Glutamatergic neuron (in vitro differentiated cells): ENCODE results near the gene LAMB4. TPM values are rescaled to one million over a fixed set of nuclear protein-coding genes. Genes with fewer than 3 reads are reported as not detected.

ENCODE experiments used
- DNase-seq: peaks from one replicate; pipeline ENCODE4 v3.0.0; 2022
- H3K27ac Mint-ChIP-seq: one replicate; pipeline ENCODE4 v1.8.0; 2020; ENCODE audit warnings: mild to moderate bottlenecking, mixed read lengths, inconsistent platforms; ENCODE audit not compliant: unreplicated experiment
- H3K27me3 Mint-ChIP-seq: one replicate; pipeline ENCODE4 v1.8.0; 2020; ENCODE audit warnings: mild to moderate bottlenecking, moderate library complexity, mixed read lengths, inconsistent platforms; ENCODE audit not compliant: unreplicated experiment
- H3K36me3 Mint-ChIP-seq: one replicate; pipeline ENCODE4 v1.8.0; 2020; ENCODE audit warnings: mild to moderate bottlenecking, mixed read lengths, inconsistent platforms; ENCODE audit not compliant: unreplicated experiment
- H3K4me1 Mint-ChIP-seq: one replicate; pipeline ENCODE4 v1.8.0; 2020; ENCODE audit warnings: mild to moderate bottlenecking, low read depth, mixed read lengths, inconsistent platforms; ENCODE audit not compliant: unreplicated experiment
- H3K4me3 Mint-ChIP-seq: one replicate; pipeline ENCODE4 v1.8.0; 2020; ENCODE audit warnings: mild to moderate bottlenecking, mixed read lengths, inconsistent platforms; ENCODE audit not compliant: unreplicated experiment
- H3K9me3 Mint-ChIP-seq: one replicate; pipeline ENCODE4 v1.8.0; 2020; ENCODE audit warnings: mild to moderate bottlenecking, moderate library complexity, mixed read lengths, inconsistent platforms; ENCODE audit not compliant: unreplicated experiment
- total RNA-seq: library from RNA; stranded (reverse); fragmentation: NEBNext Ultra II Directional; extraction: Animal tissue kit (Norgen Biotek cat#: 25700); gene quantifications from one replicate; pipeline ENCODE4 v1.2.1, GENCODE V29; 2021; ENCODE audit not compliant: unreplicated experiment
- TF ChIP-seq, protein P1 (sequence below): fragments of 200-600 bp; sonication (generic); IDR thresholded peaks from one replicate; pipeline ENCODE4 v1.5.0; 2021; ENCODE audit not compliant: partially characterized antibody, unreplicated experiment

LAMB4 gene
- total RNA-seq, 1 donor from 2014 or later = not detected

DNA sequence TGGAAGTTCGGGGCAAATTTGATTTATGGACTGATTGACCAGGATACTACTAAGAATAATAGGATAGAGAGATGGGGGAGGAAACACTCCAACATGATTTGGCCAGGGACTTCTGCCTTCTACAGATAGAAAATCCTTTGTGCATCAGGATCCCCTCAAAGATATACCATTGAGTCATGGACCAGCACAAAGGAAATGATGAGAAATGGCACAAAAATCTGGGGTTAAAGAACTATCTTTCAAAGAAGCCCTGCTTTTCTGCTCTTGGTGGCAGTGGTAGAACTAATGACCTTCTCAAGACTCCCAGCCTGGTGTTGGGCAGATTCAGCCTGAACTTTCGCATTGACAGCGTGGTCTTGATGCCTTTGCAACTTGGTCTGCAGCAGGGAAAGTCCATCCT is 99.6 kb downstream of the LAMB4 start:
- Mint-ChIP-seq H3K9me3 (no peaks in the 10 kb centered on the region), H3K36me3 (peaks cover 4% of the 10 kb centered on the region), H3K4me3 (no peak overlapping the region)

DNA sequence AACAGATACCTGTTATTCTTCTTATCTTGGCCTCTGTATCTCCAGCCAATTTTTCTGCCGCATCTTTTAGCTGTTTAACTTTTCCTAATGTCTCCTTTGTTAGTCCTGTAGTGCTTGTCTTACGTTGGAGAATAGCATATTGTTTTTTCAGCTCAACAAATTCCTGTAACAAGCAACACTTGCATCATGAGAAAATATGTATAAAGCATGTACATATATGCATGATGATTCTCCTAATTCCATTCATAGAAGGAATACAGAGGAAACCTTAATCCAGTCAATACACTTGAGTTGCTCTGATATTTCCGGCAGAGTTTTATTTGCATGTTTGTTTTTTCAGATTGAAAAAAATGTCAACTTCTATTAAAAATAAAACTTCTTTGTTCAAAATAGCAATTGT is 101.1 kb downstream of the LAMB4 start:
- peaks cover 5% of the 10 kb centered on the region for H3K4me1 Mint-ChIP-seq
- TF ChIP-seq, protein P1, sequence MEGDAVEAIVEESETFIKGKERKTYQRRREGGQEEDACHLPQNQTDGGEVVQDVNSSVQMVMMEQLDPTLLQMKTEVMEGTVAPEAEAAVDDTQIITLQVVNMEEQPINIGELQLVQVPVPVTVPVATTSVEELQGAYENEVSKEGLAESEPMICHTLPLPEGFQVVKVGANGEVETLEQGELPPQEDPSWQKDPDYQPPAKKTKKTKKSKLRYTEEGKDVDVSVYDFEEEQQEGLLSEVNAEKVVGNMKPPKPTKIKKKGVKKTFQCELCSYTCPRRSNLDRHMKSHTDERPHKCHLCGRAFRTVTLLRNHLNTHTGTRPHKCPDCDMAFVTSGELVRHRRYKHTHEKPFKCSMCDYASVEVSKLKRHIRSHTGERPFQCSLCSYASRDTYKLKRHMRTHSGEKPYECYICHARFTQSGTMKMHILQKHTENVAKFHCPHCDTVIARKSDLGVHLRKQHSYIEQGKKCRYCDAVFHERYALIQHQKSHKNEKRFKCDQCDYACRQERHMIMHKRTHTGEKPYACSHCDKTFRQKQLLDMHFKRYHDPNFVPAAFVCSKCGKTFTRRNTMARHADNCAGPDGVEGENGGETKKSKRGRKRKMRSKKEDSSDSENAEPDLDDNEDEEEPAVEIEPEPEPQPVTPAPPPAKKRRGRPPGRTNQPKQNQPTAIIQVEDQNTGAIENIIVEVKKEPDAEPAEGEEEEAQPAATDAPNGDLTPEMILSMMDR = no peak
- DNase-seq = no peak
- H3K36me3 Mint-ChIP-seq = peaks cover 4% of the 10 kb centered on the region
- H3K27me3 Mint-ChIP-seq = peaks cover 1% of the 10 kb centered on the region
- H3K4me3 Mint-ChIP-seq = no peak overlapping the region
- H3K9me3 Mint-ChIP-seq = no peaks in the 10 kb centered on the region
- no peak overlapping the region for H3K27ac Mint-ChIP-seq

More for the DNA sequence above, 99.6 kb downstream of the LAMB4 start:
- Mint-ChIP-seq H3K27me3 (no peaks in the 10 kb centered on the region), H3K4me1 (peaks cover 5% of the 10 kb centered on the region), H3K27ac (no peak overlapping the region)
- DNase-seq = no peak
- TF ChIP-seq, protein P1 = no peak

DNA sequence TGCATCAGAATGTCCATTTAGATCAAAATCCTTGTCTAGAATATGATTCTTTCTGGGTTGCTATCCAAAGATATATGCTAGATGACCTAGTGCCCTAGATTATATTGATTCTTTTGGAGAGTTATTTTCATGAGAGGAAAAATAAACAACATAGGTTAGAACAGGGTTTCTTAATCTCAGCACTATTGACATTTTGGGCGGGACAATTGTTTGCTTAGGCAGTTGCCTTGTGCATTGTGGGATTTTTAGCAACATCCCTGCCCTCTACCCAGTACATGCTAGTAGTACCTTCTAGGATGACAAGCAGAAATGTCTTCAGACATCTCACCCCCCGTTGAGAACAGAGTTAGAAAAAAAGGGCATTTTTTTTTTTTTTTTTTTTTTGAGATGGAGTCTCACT is 102.0 kb downstream of the LAMB4 start:
- TF ChIP-seq, protein P1 = no peak
- H3K4me1 Mint-ChIP-seq = peaks cover 3% of the 10 kb centered on the region
- H3K9me3 Mint-ChIP-seq = no peaks in the 10 kb centered on the region

DNA sequence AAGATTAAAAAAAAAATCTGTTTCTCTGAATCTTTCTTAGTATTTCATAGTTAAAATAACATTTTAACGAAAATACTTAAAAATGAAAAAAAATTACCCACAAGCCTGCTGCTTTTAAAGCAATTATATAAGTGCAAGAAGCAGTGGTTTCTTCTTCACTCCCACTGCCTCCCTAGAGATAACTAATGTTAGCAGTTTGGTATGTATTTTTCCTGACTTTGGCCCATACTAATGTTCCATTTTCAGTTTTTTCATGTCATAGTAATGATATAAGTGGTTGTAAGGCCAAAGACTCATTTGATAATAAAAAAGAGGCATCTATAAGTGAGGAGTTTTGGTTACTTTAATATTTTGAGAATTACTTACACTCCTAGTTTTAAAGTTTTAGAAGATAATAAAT is 102.9 kb downstream of the LAMB4 start:
- Mint-ChIP-seq H3K27me3 (peaks cover 1% of the 10 kb centered on the region), H3K9me3 (no peaks in the 10 kb centered on the region), H3K4me1 (no peaks in the 10 kb centered on the region), H3K4me3 (no peak overlapping the region), H3K27ac (no peak overlapping the region), H3K36me3 (peaks cover 4% of the 10 kb centered on the region)
- TF ChIP-seq, protein P1 = no peak
- DNase-seq = no peak

More for the DNA sequence above, 102.0 kb downstream of the LAMB4 start:
- H3K27me3 Mint-ChIP-seq = peaks cover 1% of the 10 kb centered on the region
- no peak overlapping the region for H3K27ac Mint-ChIP-seq
- no peak overlapping the region for H3K4me3 Mint-ChIP-seq
- no peak for DNase-seq
- peaks cover 4% of the 10 kb centered on the region for H3K36me3 Mint-ChIP-seq

DNA sequence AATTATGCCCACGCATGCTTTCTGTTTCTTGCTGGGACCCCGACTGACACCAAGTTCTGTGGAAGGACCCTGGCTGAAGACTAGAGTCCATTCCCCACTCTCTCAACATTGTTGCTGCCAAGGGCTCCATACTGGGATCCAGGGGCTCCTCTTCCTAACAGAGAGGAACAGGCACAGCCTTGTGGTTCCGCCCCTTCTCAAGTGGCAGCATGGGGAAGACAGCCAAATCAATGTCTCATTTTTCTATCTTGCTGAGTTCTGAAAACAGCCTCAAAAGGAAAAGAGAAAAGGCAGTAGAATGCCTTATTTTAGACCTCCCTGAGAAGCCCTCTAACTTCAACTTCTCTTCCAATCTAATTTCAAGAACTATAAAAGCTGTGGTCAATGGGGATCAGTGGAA is 103.5 kb downstream of the LAMB4 start:
- peaks cover 4% of the 10 kb centered on the region for H3K36me3 Mint-ChIP-seq
- TF ChIP-seq, protein P1 = no peak
- H3K4me1 Mint-ChIP-seq = no peaks in the 10 kb centered on the region
- H3K27me3 Mint-ChIP-seq = peaks cover 1% of the 10 kb centered on the region
- no peak overlapping the region for H3K27ac Mint-ChIP-seq
- no peak for DNase-seq
- H3K9me3 Mint-ChIP-seq = no peaks in the 10 kb centered on the region
- H3K4me3 Mint-ChIP-seq = no peak overlapping the region
